Bronchial epithelial cell (primary cell): ENCODE data around the gene SMYD3. TPM values are rescaled to one million over a fixed set of nuclear protein-coding genes. Genes with fewer than 3 reads are reported as not detected.

Source experiments
- DNase-seq: peaks from one replicate; pipeline ENCODE4 v3.0.0-alpha.2; 2010; ENCODE audit warnings: low read depth
- FAIRE-seq: peaks from 2 replicates; lab custom pipeline; 2011; peaks lifted over from hg19 to GRCh38; lab: Jason Lieb, UNC
- H3K27me3 ChIP-seq: 2 replicates; pipeline ENCODE4 v1.5.1; 2011; ENCODE audit warnings: low read length; ENCODE audit not compliant: control insufficient read depth, insufficient read depth
- H3K36me3 ChIP-seq: 2 replicates; pipeline ENCODE4 v1.5.1; 2011; ENCODE audit warnings: low read length; ENCODE audit not compliant: control insufficient read depth, insufficient read depth
- H3K4me3 ChIP-seq: 2 replicates; pipeline ENCODE4 v1.5.1; 2011; ENCODE audit warnings: mild to moderate bottlenecking, low read depth, low read length, control low read depth
- total RNA-seq: library from RNA; depleted of rRNA; stranded (reverse); fragments of >200 nt; gene quantifications from 2 replicates; pipeline ENCODE4 v1.2.1, GENCODE V29; 2014
- TF ChIP-seq, protein P1 (sequence below): IDR thresholded peaks from 2 replicates; pipeline ENCODE4 v1.5.1; 2011; ENCODE audit warnings: mild to moderate bottlenecking, moderate library complexity, low read length, control low read depth, inconsistent platforms; ENCODE audit not compliant: insufficient read depth, severe bottlenecking

The SMYD3 gene
- total RNA-seq, 1 donor from 2014 or later = 17.4 TPM

GRCh38 chr1:246447501-246447900 is 59.6 kb downstream of the SMYD3 start:
- no peak for FAIRE-seq
- TF ChIP-seq, protein P1, sequence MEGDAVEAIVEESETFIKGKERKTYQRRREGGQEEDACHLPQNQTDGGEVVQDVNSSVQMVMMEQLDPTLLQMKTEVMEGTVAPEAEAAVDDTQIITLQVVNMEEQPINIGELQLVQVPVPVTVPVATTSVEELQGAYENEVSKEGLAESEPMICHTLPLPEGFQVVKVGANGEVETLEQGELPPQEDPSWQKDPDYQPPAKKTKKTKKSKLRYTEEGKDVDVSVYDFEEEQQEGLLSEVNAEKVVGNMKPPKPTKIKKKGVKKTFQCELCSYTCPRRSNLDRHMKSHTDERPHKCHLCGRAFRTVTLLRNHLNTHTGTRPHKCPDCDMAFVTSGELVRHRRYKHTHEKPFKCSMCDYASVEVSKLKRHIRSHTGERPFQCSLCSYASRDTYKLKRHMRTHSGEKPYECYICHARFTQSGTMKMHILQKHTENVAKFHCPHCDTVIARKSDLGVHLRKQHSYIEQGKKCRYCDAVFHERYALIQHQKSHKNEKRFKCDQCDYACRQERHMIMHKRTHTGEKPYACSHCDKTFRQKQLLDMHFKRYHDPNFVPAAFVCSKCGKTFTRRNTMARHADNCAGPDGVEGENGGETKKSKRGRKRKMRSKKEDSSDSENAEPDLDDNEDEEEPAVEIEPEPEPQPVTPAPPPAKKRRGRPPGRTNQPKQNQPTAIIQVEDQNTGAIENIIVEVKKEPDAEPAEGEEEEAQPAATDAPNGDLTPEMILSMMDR = no peak

DNA sequence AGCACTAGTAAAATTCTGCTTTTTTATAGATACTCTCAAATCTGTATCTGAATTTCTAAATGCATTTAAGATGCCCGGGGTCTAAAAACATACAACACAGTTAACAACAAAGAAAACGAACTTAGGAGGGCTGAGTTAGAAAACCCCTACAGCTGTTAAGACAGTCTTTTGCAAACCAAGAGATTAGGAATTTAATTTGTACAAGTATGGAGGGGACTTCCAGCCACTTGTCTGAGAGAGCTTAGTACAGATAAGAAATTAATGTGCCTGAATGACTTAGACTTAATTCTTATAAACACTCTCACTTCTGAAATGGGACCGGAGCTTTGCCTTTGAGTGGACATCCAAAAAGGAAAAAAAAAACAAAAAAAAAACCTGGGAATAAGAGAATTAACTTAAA is 61.6 kb downstream of the SMYD3 start:
- no peaks in the 10 kb centered on the region for H3K27me3 ChIP-seq
- FAIRE-seq (no peak), DNase-seq (no peak)
- no peaks in the 10 kb centered on the region for H3K36me3 ChIP-seq
- no peak overlapping the region for H3K4me3 ChIP-seq
- TF ChIP-seq, protein P1 = no peak

More at GRCh38 chr1:246447501-246447900, 59.6 kb downstream of the SMYD3 start:
- no peak for DNase-seq
- no peaks in the 10 kb centered on the region for H3K36me3 ChIP-seq
- no peak overlapping the region for H3K4me3 ChIP-seq
- no peaks in the 10 kb centered on the region for H3K27me3 ChIP-seq

- no peak for FAIRE-seq
- no peaks in the 10 kb centered on the region for H3K27me3 ChIP-seq
- H3K36me3 ChIP-seq = no peaks in the 10 kb centered on the region
- DNase-seq = no peak
- TF ChIP-seq, protein P1 = no peak
- H3K4me3 ChIP-seq = no peak overlapping the region
Observed at GRCh38 chr1:246444617-246445016, 62.5 kb downstream of the SMYD3 start.

GRCh38 chr1:246437961-246438360 is 69.1 kb downstream of the SMYD3 start:
- no peaks in the 10 kb centered on the region for H3K36me3 ChIP-seq

DNA sequence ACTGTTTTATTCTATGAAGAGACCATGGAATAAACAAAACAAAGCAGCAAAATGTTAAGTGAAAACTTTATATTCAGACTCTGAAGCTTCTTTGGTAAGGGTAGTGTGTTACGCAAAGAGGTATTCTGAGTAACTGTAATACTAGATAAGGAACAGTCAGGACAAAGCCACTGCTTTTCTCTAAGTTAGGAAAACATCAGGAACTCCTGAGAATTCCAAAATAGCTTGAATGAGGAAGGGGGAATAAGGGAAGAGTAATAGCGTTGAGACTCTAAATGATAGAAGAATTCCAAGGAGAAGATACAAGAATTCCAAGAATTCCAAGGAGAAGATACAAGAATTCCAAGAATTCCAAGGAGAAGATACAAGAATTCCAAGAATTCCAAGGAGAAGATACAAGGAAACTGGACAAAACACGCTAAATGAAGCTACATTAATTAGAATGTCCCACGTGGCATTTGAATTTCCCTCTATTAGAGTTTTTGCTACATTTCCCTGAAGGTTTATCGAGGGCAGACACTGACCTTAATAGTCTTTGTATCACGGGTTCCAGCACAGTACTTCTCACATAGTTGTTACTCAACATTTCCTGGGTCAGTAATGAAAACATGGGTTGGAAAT is 71.5 kb downstream of the SMYD3 start:
- H3K27me3 ChIP-seq = no peaks in the 10 kb centered on the region
- no peak overlapping the region for H3K4me3 ChIP-seq
- DNase-seq (no peak), FAIRE-seq (no peak)
- TF ChIP-seq, protein P1 = no peak
- no peaks in the 10 kb centered on the region for H3K36me3 ChIP-seq

More at GRCh38 chr1:246437961-246438360, 69.1 kb downstream of the SMYD3 start:
- FAIRE-seq = no peak
- no peak overlapping the region for H3K4me3 ChIP-seq
- TF ChIP-seq, protein P1 = no peak
- no peak for DNase-seq
- H3K27me3 ChIP-seq = no peaks in the 10 kb centered on the region

DNA sequence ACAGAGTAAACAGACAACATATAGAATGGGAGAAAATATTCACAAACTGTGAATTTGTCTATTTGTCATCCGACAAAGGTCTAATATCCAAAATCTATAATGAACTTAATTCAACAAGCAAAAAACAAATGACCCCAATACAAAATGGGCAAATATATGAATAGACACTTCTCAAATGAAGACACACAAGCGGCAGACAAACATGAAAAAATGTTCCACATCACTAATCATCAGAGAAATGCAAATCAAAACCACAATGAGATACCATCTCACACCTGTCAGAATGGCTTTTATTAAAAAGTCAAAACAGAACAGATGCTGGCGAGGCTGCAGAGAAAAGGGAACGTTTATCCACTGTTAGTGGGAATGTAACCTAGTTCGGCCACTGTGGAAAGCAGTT is 72.7 kb downstream of the SMYD3 start:
- TF ChIP-seq, protein P1 = no peak
- DNase-seq (no peak), FAIRE-seq (no peak)
- H3K27me3 ChIP-seq = no peaks in the 10 kb centered on the region
- no peak overlapping the region for H3K4me3 ChIP-seq
- H3K36me3 ChIP-seq = no peaks in the 10 kb centered on the region
